NCI-H1436 treated with DMSO at 0.1 percent for 48 hours (cell line): Measurements from ENCODE around the gene SS18L1.

Experiments
- DNase-seq: peaks from one replicate; lab custom pipeline; 2025; lab: John Stamatoyannopoulos, UW

The SS18L1 gene

GRCh38 chr20:62120365-62120762, 23.2 kb upstream of the SS18L1 start:
- no peak for DNase-seq

- DNase-seq, result no peak
Observed at GRCh38 chr20:62120990-62121775, 22.4 kb upstream of the SS18L1 start.

GRCh38 chr20:62121776-62122653, 21.6 kb upstream of the SS18L1 start, which contains the start of gene LSM14B:
Gene LSM14B (plus strand): TSS chr20:62122475. CDS start chr20:62122667, 192 bp downstream.
- peak; percentile 72 for DNase-seq

- no peak for DNase-seq
Observed at GRCh38 chr20:62122654-62123449, 20.7 kb upstream of the SS18L1 start.

GRCh38 chr20:62123450-62124118, 20.0 kb upstream of the SS18L1 start:
- no peak for DNase-seq

GRCh38 chr20:62126141-62126540, 17.4 kb upstream of the SS18L1 start:
- DNase-seq, result no peak

GRCh38 chr20:62127799-62128198, 15.8 kb upstream of the SS18L1 start:
- DNase-seq, result no peak

GRCh38 chr20:62128502-62128901, 15.1 kb upstream of the SS18L1 start:
- DNase-seq, result no peak

GRCh38 chr20:62129731-62130531, 13.6 kb upstream of the SS18L1 start:
- no peak for DNase-seq

- DNase-seq, result no peak
Observed at GRCh38 chr20:62131560-62132320, 11.8 kb upstream of the SS18L1 start.

GRCh38 chr20:62132421-62132820, 11.1 kb upstream of the SS18L1 start:
- no peak for DNase-seq

- no peak for DNase-seq
Observed at GRCh38 chr20:62133051-62133845, 10.3 kb upstream of the SS18L1 start.

GRCh38 chr20:62133864-62134263, 9.7 kb upstream of the SS18L1 start:
- DNase-seq, result no peak

GRCh38 chr20:62134735-62135231, 8.8 kb upstream of the SS18L1 start:
- no peak for DNase-seq

GRCh38 chr20:62135573-62136266, 7.8 kb upstream of the SS18L1 start:
- DNase-seq, result no peak

- DNase-seq, result no peak
Observed at GRCh38 chr20:62136283-62137091, 7.1 kb upstream of the SS18L1 start.

GRCh38 chr20:62137092-62137384, 6.5 kb upstream of the SS18L1 start:
- no peak for DNase-seq
